CD1c-positive myeloid dendritic cell (primary cell): ENCODE measurements around the gene EXOSC9.
A peak's percentile ranks its signal among the peaks of the same experiment; 100 is the strongest.

Experiments used
- DNase-seq: peaks from one replicate; pipeline ENCODE4 v3.0.0-alpha.2; 2016; ENCODE audit errors: extremely low spot score

EXOSC9 gene

DNA sequence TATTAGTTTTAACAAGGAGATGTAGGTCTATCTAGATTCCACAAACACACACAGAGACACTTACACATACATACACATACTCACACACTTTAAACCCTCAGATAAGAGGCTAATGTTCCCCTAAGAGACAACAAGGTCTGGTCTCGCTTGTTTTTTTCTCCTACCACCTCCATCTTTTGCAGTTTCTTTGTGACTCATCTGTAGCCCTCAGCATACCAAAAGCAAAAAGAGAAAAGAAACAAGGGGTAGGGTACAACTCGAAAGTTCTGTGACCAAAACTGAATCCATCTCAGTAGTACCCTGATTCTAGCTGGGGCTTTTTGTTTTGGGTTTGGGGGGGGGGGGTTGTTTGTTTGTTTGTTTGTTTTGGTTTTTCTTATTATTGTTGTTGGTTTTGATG, 12.2 kb upstream of the EXOSC9 start:
- no peak for DNase-seq

DNA sequence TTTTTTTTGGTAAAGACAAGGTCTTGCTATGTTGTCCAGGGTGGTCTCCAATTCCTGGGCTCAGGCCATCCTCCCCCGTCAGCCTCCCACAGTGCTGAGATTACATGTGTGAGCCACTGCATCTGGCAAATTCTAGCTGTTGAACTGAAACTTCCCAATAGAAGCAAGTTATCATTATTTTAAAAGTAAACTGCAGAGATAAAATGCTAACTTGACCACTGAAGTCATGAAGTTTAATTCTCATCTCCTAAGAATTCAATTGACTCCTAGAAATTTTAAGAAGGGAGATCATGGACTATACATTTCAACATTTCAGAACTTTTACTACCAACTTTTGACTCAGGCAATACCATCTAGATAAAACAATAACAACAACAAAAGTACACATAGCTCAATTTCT, 11.7 kb upstream of the EXOSC9 start:
- DNase-seq: no peak

DNA sequence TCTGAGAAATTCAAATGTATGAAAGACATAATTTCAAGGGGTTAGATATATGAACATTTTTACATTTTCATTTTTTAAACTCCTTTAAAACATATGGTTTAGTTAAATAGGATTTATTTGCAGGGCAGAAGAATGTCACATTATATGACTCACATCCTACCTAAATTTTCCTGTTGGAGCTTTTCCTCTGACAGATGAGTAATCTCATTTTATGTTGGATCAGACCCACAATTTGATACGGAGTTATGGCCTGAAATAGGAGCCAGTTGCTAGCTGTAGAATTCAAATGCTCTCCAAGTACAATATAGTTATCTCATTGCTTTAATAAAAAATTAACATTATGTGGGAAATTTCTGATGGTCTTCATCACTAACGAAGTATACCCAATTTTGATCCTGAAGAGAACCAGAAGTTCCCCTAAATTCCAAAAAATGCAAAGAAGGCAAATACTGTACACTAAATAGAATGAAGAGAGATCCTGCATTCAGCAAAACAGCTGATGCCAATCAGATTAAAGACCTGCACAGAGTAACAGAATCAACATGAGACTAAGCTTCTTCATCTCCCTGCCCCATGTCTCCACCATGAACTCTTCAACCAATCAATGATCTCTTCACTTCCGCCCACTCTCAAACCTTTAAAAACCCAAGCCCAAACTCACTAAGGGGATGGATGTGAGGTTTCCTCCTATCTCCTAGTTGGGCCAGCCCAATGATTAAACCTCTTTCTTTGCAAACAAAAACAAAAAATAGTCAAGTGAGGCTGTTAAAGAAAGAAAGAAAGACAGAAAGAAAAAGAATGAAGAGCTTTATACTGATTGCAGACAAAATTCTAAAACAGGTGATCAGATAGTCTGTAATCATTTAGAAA, 10.9 kb upstream of the EXOSC9 start:
- no peak for DNase-seq

DNA sequence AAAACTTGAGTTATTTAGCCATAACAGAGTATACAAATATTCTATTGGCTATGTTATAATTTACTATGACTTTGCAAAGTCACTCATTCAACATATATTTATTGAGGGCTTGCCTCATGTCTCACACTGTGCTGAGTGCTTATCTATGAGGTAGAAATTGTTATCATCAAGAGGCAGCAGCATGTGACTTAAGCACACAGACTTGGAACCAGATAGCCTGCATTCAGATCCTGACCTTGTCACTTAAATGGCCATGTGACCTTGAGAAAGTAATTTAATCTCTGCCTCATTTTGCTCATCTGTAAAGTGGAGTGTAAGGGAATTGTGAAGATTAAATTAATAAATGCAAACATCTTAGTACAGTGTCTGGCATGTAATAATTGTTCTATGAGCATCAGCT, 10.1 kb upstream of the EXOSC9 start:
- no peak for DNase-seq

DNA sequence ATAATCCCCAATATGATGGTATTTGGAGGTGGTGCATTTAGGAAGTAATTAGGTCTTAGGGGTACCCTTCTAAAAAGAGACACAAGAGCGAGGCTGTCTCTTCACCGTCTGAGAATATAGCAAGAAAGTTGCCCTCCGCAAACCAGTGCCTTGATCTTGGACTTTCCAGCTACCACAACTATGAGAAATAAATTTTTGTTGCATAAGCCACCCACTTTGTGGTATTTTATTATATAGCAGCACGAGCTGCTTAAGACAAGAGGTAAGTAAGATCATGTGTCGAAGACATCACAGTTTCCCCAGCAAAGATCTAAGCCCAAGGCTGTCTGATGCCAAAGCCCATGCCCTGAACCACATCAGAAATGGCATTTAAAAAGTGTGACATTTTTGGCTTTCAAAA, 9.6 kb upstream of the EXOSC9 start:
- no peak for DNase-seq

DNA sequence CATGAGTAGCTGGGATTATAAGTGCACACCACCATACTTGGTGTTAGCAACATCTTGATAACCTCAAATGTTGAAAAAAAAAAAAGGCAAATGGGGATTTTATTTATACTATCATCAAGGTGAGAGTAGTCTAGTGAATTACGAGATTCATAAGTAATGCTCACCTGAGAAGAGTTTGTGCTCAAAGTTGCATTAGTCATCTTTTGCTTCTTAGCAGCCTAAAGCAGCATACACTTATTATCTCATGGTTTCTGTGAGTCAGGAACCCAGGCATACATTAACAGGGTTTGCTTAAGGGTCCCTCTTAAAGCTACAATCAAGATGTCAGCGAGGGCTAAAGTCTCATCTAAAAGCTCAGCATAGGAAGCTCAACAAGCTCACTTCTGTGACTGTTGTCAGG, 8.2 kb upstream of the EXOSC9 start:
- no peak for DNase-seq

DNA sequence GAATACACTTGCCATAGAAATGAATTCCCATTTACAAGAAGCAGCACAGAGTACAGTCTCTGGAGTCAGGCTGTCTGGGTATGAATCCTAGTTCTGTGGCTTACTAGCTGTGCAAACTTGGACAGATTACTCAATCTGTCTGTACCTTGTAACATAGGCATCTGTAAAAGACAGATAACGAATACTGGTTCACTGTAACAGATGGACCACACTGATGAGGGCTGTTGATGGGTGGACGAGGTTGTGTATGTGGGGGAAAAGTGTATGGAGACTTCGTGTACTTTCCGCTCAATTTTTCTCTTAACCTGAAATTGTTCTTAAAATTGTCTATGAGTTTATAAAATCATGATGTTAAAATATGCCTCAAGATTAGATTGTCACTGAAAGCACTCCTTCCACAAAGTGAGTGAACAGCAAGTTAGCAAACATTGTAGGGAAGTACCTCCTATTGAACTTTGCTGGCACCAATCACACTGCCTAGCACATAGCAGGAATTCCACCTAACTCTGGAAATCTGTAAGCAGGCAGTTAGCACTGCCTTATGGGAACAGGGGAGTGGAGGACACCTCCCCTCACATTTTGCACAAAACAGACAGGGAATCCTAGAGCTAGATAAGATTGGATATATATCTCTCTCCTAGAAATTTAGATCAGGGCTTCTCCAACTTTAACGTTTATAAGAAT, 6.5 kb upstream of the EXOSC9 start:
- DNase-seq: no peak

DNA sequence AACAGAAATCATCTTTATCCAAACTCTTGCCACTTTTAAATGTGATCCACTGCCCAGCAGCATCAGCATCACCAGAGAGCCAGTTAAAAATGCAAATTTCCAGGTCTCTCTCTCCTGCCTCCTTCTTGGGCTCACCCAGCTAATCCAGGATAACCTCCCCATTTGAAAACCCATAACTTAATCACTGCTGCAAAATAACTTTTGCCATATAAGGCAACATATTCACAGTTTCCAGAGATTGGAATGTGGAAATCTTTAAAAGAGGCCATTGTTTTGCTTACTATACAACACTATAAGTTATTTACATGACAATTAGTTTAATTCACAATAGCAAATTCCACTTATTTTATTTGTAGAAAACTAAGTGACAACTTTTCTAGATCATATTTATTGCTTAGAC, 4.8 kb upstream of the EXOSC9 start:
- DNase-seq: no peak

DNA sequence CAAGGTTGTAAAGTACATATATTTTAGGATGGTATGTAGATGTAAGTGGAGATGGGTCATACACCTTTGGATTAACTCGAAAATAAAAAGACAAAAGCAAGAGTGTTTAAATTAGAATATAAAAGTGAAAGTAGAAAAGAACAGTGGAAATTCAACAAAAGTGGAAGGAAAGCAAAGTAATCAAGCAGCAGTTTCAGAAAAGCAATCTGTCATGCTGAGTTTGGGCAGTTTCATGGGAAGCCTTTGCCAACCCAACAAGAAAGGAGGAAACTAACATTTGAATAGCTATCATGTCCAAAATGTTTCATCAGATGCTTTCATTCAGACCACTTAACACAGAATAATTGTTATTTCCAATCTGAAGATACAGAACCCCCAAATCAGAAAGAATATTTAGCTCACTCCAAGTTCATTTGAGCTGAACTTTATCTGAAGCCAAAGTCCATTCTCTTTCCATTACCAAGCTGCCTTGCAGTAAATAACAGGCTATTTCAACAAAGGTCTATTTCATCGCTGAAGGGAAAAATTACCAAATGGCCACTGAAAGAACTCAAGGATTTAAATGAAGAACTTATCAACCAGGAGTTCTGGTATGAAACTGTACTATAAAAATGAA, 1.8 kb upstream of the EXOSC9 start:
- no peak for DNase-seq

DNA sequence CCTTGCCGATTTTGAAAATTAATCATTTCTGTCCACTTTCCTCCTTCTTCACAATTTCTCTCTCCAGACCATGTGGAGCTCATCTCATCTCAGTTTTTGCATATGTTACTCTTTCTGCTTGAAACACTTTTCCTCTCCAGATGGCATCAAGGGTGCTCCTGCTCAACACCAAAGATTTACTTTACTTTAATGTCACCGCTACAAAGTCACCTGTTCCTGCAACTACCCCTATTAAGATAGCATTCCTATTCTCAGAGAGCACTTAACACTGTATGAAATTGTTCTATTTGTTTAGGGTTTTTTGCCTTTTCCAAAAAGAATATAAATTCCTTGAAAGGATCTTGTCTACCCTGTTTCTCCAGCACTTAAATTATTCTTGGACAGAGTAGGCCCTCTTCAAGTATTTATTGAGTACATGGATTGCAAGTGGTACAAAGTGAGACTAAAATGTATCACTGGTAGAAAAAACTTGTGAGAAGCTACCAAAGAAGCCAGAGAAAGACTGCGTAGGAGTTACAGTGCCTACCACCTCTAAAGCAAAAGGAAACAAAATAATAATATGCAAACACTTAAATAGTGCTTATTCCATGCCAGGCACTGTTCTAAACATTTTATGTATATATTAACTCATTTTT, 1.1 kb upstream of the EXOSC9 start:
- DNase-seq: no peak

DNA sequence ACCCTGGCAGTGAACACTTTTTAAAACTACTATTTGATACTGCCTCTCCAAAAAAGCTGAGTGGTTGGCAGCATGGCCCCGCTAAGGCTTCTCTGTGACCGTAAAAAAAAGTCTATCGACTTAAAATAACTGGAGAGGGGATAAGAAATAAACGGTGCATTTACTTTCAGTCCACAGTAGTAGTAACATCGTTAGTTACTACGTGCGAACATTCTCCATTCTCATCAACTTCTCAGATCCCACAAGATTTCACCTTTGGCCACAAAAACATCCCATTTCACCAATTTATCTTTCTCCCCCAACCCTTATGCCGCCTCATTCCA, 524 bp upstream of the EXOSC9 start:
- no peak for DNase-seq

DNA sequence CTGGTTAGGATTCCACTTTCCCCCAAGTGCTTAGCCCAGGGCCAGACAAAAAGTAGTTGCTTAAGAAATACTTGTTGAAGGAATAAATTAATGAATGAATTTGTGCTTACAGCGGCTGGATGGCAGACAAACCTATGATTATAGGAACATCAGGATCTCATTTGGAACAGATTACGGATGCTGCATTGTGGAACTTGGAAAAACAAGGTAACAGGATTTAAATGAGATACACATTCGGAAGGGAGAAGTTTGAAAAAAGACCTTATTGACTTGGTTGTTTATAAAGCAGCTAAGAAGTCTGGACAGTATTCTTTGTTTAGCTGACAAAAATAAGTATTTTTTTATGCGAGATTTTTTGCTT, 572 bp downstream of the EXOSC9 start:
- DNase-seq: no peak

DNA sequence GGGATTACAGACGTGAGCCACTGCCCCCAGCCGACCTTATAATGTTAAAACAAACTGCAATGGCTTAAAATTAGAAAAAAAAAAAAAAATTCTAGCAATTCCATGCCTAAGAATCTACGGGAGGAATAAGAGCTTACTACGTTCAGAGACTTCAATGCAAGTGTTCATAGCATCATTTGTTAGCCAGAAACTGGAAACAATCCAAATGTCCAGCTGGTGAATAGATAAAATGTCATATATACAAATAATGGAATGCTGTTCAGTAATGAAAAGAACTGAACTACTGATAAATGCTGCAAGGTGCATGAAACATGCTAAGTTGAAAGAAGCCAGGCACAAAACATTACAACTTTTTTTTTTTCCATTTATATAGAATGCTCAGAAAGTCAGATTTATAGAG, 5.3 kb downstream of the EXOSC9 start:
- no peak for DNase-seq

DNA sequence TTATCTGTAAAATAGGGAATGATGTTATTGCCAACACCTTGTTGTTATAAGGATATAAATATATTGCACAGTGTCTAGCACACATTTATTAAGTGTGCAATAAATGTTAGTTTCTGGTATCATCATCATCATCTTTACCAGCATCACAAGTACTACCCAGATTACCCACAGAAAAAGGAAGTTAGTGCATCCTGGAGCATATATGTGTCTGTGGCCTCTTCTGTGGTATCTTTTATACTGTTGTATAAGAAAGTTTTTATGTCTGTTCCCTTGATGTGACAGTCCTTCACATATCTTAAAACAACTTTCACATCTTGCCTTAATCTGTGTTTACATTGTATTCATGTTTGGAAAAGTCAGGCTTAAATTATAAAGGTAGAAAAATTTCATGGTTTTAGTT, 10.0 kb downstream of the EXOSC9 start:
- DNase-seq: no peak

DNA sequence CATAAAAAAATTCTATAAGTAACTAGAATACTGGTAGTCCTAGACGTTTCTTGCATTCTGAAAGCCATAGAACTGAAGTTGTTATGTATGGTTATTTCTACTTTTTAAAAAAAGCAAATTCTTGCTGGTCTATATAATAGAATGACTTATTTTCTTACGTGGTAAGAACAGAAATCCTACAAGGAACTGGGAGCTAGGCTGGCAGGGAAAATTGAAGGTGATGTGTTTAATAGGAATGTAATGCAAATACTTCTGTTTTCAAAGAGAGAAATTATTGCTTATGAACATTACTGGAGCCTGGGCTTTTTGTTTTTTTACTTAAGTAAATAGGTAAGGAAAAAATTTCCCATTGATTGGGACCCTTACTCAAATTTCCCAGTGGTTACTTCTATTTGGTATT, 13.6 kb downstream of the EXOSC9 start:
- DNase-seq: no peak

DNA sequence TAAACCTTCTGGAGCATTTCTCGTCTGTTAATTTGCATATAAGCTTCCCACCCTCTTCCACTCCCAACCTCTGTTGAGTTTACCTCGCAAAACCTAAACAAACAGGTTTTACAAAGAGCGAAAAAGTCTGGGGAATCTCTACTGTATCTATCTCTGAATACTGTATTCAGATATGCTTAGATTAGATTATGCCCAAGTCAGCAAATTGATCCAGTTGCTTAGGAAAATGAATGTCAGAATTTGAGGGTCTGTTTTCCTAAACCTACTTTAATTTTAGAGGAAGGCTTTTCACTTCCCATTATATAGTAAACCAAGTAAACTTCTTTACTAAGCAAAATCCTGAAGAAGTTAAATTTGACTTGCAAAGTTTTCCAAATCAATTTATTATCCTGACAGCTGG, 15.9 kb downstream of the EXOSC9 start:
- DNase-seq: no peak

DNA sequence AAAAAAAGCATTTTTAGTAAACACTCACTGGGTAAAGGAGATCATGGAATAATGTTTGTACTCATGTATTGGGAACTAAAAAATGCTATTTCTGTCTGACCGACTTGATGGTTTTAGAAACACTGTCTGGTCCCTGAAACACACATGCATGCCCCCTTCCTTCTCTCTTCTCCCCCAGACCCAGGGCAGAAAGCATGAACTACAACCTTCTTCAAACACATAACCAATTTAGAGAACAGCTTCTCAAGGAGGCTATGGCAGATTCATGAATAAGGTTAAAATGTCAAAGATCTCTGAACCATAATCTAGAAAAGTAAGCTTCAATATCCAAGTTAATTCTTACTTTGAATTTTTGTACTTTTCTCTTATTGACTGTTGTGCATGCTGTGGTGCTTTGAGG, 16.6 kb downstream of the EXOSC9 start:
- no peak for DNase-seq

DNA sequence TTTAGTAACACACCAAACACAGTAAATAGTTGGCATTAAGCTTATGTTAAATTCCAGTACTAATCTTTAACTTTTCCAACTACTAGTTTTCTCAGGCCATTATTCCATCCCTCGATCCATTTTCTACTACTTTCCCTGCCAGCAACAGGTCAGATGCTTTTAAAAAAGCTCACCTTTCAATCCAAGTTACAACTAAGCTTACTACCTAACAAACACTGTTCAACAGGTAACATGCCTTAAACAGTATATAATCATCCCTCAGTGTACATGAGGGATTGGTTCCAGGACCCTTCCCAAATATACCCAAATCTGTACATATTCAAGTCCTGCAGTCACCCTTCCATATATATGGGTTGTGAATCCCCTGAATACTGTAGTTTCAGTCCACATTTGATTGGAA, 17.1 kb downstream of the EXOSC9 start:
- DNase-seq: no peak

DNA sequence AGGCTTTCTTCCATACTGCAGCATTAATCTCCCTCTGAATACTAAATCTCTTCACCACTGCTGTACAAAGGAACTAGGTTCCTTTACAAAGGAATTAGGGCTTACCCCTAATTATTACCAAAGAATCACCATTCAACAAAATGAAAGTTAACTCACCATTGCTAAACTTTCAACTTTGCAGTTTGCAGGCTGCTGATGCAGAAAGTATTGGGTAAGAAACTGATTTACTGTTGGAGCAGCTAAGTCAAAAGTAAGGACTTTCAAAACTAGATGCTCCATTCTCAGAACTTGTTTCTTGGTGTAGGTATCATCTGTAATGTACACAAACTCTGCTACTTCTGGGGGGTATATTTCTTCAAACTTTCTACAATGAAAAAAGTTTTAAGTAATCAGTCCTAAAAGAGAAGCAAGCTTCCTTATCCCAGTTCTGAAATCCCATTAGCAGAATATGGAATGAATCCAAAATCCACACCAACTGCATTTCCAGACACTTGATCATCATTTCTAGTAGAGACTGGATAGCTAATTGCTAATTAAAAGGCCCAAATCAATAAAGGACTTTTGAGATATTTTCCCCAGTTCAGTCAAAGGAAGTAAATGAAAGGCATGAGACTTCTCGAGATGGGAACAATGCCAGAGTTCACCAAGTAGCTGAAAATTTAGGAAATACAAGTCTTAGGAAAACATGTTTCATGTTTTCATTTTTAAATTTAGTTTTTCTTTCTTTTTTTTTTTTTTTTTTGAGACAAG, 18.3 kb downstream of the EXOSC9 start:
- no peak for DNase-seq

DNA sequence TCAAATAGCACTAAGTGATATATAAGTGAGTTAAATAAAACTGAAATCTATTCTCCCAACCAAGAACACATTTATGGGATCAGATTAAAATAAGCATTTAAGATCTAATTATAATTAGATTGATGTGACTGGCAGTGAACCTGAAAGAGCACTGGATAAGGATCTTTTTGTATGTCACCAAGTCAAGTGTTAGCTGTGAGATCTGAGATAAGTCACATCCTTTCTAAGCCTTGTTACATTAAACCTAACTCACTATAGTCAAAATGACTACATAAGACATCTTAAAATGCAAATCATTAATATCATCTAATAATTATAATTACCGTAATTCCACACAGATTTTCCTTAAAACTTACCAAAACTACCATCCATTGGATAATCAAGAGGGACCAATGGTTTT, 20.9 kb downstream of the EXOSC9 start:
- no peak for DNase-seq

DNA sequence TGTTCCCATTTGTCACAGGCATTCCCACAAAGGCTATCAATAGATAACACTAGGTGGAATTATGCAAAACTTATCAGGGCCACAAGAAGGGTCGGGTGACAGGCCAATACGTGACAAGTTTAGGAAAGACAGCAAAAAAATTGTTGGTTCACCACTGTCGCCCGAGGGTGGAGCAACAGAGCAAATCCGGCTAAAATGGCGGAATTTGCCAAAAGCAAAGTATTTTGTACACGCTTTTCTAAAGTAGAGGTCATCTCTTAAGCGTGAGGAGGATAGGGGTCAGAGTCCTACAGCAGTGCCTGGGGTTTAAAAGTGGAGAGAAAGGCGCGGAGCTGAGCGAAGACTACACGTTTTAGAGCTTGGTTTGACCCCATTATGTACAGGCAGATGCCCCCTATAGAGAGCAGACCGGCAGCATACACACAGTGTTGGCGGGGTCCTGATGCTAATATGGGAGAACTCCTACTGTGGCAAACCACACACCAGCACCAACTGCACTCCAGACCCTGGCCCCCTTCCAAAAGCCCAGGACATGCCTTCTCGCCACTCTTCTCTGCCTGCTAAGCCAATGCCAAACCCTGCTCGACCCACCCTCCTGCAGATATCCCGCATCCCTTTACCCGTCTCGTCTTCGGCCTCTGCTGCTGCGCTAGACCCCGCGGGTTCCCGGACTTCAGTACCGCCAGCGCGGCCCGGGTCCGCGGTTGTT, 21.8 kb downstream of the EXOSC9 start:
- DNase-seq: peak; percentile 42
